WI38 (cell line): Measurements from ENCODE around the gene TEX28.

Experiments
- H3K4me3 ChIP-seq: 2 replicates; pipeline ENCODE4 v1.5.1; 2011; ENCODE audit warnings: low read depth, mild to moderate bottlenecking, control low read depth, low read length
- CTCF ChIP-seq: IDR thresholded peaks from 2 replicates; pipeline ENCODE4 v1.5.1; 2012; ENCODE audit warnings: low read depth, mild to moderate bottlenecking, control low read depth, low read length

The TEX28 gene

GRCh38 chrX:154321152-154321551 lies 26.2 kb upstream of the TEX28 start:
- H3K4me3 ChIP-seq = no peak overlapping the region
- no peak for TF ChIP-seq CTCF

GRCh38 chrX:154320406-154320805 lies 25.5 kb upstream of the TEX28 start:
- TF ChIP-seq CTCF = no peak
- no peak overlapping the region for H3K4me3 ChIP-seq

- peak; percentile 63 for TF ChIP-seq CTCF
- no peak overlapping the region for H3K4me3 ChIP-seq
Observed at GRCh38 chrX:154317391-154317995, 22.6 kb upstream of the TEX28 start.

GRCh38 chrX:154315416-154315815 lies 20.5 kb upstream of the TEX28 start:
- no peak for TF ChIP-seq CTCF
- H3K4me3 ChIP-seq = no peak overlapping the region

GRCh38 chrX:154313147-154313546 lies 18.2 kb upstream of the TEX28 start:
- no peak for TF ChIP-seq CTCF
- no peak overlapping the region for H3K4me3 ChIP-seq

- no peak overlapping the region for H3K4me3 ChIP-seq
- no peak for TF ChIP-seq CTCF
Observed at GRCh38 chrX:154312116-154312515, 17.2 kb upstream of the TEX28 start.

GRCh38 chrX:154310616-154311536 lies 16.0 kb upstream of the TEX28 start:
- TF ChIP-seq CTCF = peak; percentile 5; the same call in 1 of the 2 replicates
- H3K4me3 ChIP-seq = no peak overlapping the region
